HG03103 (cell line): ENCODE measurements around the gene WSB1.

ENCODE experiments used
- ATAC-seq: cut with Tn5 transposase; IDR thresholded peaks from one replicate; pipeline ENCODE4 v1.9.1; 2021; ENCODE audit warnings: low read depth; ENCODE audit not compliant: unreplicated experiment

Gene WSB1

GRCh38 chr17:27353461-27354050 lies 59.6 kb downstream of the WSB1 start:
- ATAC-seq: peak; percentile 68

GRCh38 chr17:27354051-27354490 lies 60.2 kb downstream of the WSB1 start:
- no peak for ATAC-seq

GRCh38 chr17:27354491-27355081 lies 60.7 kb downstream of the WSB1 start:
- ATAC-seq: no peak

GRCh38 chr17:27355419-27355818 lies 61.5 kb downstream of the WSB1 start:
- ATAC-seq: no peak

- ATAC-seq: no peak
Observed at GRCh38 chr17:27356091-27356705, 62.3 kb downstream of the WSB1 start.

GRCh38 chr17:27357236-27357635 lies 63.3 kb downstream of the WSB1 start:
- no peak for ATAC-seq

- no peak for ATAC-seq
Observed at GRCh38 chr17:27360507-27360906, 66.6 kb downstream of the WSB1 start.

- ATAC-seq: no peak
Observed at GRCh38 chr17:27361695-27362094, 67.8 kb downstream of the WSB1 start.

- ATAC-seq: no peak
Observed at GRCh38 chr17:27362503-27362902, 68.6 kb downstream of the WSB1 start.

- no peak for ATAC-seq
Observed at GRCh38 chr17:27362909-27363308, 69.0 kb downstream of the WSB1 start.

- no peak for ATAC-seq
Observed at GRCh38 chr17:27363326-27363725, 69.4 kb downstream of the WSB1 start.
